AG04449 (cell line): ENCODE results near the gene ANKRD61.
"Not testable (repeated sequence)": the region's sequence is repeated elsewhere in the genome, so short reads cannot be mapped to it uniquely, and the experiment has no call there.

Source experiments
- CTCF ChIA-PET: fragments of 350-600 bp; formaldehyde crosslinking; extraction: SDS; loops from one replicate; lab custom pipeline; 2021; ENCODE audit warnings: antibody characterized with exemption; lab: Yijun Ruan, JAX
- POLR2A ChIA-PET: fragments of 400-600, 350-600 bp; formaldehyde crosslinking; extraction: SDS; loops from one replicate; lab custom pipeline; 2020; ENCODE audit warnings: antibody characterized with exemption, inconsistent platforms; lab: Yijun Ruan, JAX
- DNase-seq: peaks from one replicate; pipeline ENCODE4 v3.0.0-alpha.2; 2010; ENCODE audit warnings: low read depth, low spot score
- H3K4me3 ChIP-seq: 2 replicates; pipeline ENCODE4 v1.5.1; 2011; ENCODE audit warnings: low read depth, mild to moderate bottlenecking, control low read depth, low read length
- TF ChIP-seq, protein P1 (sequence below): IDR thresholded peaks from one replicate; pipeline ENCODE4 v1.5.1; 2011; ENCODE audit warnings: mild to moderate bottlenecking, moderate library complexity, low read length, control low read depth, inconsistent platforms; ENCODE audit not compliant: insufficient read depth; ENCODE audit errors: missing control alignments

Gene ANKRD61

DNA sequence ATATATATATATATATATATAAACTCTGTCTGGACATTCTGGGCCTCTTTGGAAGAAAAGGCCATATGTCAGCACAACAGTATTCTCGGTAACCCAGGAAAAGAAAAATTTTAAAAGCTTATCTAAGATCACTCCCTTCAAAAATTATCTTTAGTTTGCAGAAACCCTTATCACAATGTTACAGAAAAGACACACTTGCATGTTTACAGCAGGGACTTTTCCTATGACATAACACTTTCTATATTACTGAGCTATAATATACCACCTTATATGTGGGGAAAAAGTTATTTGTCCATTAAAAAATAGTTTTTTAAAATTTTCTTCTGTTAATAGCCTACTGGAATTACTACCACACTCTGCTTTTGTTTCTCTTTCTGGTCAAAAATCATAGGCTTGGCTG, 25.4 kb downstream of the ANKRD61 start:
- ChIA-PET CTCF (interaction anchor here (1.2 to 1.7 kb wide), 3 partner anchors 59 to 293 kb away, joined by 3 to 5 read pairs (median 4); no protein-coding TSS in a partner anchor), POLR2A (no interaction called here)
- DNase-seq, result no peak
- TF ChIP-seq, protein P1, sequence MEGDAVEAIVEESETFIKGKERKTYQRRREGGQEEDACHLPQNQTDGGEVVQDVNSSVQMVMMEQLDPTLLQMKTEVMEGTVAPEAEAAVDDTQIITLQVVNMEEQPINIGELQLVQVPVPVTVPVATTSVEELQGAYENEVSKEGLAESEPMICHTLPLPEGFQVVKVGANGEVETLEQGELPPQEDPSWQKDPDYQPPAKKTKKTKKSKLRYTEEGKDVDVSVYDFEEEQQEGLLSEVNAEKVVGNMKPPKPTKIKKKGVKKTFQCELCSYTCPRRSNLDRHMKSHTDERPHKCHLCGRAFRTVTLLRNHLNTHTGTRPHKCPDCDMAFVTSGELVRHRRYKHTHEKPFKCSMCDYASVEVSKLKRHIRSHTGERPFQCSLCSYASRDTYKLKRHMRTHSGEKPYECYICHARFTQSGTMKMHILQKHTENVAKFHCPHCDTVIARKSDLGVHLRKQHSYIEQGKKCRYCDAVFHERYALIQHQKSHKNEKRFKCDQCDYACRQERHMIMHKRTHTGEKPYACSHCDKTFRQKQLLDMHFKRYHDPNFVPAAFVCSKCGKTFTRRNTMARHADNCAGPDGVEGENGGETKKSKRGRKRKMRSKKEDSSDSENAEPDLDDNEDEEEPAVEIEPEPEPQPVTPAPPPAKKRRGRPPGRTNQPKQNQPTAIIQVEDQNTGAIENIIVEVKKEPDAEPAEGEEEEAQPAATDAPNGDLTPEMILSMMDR, result no peak
- H3K4me3 ChIP-seq, result peak overlapping the region; percentile 6; the same call in 1 of the 2 replicates

DNA sequence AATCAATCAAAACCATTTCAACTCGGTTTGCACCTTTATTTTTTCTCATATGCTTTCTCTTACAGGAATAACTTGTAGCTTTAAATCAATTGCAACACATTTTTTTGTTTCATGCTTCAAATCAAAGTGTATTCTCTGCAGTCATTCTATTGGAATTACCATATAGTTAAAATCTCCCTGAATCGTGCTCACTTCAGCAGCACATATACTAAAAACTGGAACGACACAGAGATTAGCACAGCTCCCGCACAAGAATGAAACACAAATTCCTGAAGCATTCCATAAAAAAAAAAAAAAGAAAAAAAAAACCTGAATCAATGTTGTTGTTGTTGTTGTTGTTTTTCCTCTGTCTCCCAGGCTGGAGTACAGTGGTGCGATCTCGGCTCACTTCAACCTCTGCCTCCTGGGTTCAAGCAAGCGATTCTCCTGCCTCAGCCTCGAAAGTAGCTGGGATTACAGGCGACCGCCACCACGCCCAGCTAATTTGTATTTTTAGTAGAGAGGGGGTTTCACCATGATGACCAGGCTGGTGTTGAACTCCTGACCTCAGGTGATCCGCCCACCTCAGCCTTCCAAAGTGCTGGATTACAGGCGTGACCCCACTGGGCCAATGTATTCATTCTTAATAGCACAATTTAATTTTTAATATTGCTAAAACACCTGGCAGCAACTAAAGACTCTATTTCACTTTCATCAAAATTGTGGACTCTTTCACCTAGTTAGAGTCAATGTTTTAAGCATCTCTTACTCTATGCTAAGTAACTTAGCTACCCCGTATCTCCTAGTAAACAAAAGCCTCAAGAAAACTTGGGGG, 26.3 kb downstream of the ANKRD61 start:
- DNase-seq, result no peak
- ChIA-PET CTCF (interaction anchor here (1.2 to 1.7 kb wide), 3 partner anchors 60 to 292 kb away, joined by 3 to 5 read pairs (median 4); no protein-coding TSS in a partner anchor), POLR2A (interaction anchor here (0.7 to 0.8 kb wide), 2 partner anchors 39 to 49 kb away, joined by 3 to 9 read pairs; no protein-coding TSS in a partner anchor)
- H3K4me3 ChIP-seq, result peak overlapping the region; percentile 86
- TF ChIP-seq, protein P1, result no peak

DNA sequence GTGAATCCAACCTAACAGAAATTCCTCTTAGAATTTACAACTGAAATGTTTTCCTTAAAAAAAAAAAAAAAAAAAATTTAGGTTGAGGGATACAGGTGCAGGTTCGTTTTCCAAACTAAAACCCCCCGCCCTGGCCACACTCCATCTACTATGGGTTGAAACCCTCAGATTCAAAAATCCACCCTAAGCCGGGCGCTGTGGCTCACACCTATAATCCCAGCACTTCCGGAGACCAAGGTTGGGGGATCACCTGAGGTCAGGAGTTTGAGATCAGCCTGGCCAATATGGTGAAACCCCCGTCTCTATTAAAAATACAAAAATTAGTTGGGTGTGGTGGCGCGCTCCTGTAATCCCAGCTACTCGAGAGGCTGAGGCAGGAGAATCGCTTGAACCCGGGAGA, 28.8 kb downstream of the ANKRD61 start:
- H3K4me3 ChIP-seq, CTCF ChIA-PET, POLR2A ChIA-PET, DNase-seq: not testable (repeated sequence)

DNA sequence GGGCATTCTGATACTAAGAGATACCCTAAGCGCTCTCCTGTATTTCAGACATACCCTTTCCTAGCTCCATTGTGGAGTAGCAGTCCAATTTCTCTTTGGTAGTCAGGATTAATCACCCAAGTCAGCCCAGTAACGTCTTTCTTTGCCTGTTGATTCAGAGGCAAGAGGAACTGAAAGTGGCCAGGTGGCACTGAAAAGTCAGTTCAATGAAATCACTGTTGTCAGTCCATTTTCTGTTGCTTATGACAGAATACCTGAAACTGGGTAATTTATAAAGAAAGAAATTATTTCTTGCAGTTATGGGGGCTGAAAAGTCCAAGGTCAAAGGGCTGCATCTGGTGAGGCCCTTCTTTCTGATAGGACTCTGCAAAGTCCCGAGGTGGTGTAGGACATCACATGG, 40.2 kb downstream of the ANKRD61 start:
- H3K4me3 ChIP-seq, result no peak overlapping the region
- no peak for DNase-seq
- TF ChIP-seq, protein P1, result no peak
- ChIA-PET CTCF (no interaction called here), POLR2A (no interaction called here)

DNA sequence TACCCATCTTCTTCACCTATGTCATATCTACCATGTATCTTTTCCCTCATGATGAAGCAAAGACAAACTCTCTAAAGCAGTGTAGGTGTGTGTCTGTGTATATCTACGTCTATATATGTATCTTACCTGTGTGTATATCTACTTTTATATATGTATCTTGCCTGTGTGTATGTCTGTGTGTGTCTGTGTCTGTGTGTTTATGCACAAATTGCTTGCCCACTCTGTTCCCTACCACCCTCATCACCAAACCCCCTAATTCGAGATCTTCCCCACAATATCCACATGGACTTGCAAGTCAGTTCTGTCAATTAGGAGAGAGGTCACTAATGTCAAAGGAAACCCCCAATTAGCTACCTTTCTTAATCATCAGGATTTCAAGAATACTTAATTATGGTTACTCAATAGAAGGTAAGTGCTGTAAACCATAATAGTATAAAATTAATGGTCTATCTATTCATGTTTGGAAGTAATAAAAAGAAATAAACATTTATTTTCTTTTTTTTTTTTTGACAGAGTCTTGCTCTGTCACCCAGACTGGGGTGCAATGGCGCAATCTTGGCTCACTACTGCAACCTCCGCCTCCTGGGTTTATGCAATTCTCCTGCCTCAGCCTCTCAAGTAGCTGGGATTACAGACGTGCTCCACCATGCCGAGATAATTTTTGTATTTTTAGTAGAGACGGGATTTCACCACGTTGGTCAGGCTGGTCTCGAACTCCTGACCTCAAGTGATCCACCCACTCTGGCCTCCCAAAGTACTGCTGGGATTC, 43.6 kb downstream of the ANKRD61 start:
- no peak for DNase-seq
- ChIA-PET POLR2A (no interaction called here), CTCF (no interaction called here)
- TF ChIP-seq, protein P1, result no peak
- no peak overlapping the region for H3K4me3 ChIP-seq

DNA sequence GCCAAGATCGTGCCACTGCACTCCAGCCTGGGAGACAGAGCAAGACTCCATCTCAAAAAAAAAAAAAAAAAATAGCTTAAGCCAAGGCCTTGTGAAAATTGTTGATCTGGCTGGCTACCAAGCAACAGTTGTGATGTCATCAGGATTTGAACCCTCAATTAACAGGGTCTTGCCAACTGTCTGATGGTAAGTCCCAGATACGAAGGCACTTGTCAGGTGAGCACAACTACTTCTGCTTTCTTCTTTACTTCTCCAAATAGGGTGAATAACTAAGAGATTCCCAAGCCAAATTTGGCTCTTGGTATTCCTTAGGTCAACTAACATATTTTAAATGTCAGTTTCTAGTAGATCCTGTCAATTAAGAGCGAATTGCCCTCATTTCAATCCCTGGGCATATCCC, 47.4 kb downstream of the ANKRD61 start:
- no peak for DNase-seq
- ChIA-PET POLR2A (no interaction called here), CTCF (no interaction called here)
- no peak overlapping the region for H3K4me3 ChIP-seq
- TF ChIP-seq, protein P1, result no peak

DNA sequence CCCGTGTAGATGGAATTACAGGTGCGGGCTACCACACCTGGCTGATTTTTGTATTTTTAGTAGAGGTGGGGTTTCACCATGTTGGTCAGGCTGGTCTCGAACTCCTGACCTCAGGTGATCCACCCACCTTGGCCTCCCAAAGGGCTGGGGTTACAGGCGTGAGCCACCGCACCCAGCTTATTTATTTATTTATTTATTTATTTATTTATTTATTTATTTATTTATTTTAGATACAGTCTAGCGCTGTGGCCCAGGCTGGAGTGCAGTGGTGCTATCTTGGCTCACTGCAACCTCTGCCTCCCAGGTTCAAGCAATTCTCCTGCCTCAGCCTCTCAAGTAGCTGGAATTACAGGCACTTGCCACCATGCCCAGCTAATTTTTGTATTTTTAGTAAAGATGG, 51.9 kb downstream of the ANKRD61 start:
- CTCF ChIA-PET, result interaction anchor here (0.9 kb wide), 1 partner anchor 290 kb away, joined by 3 read pairs; no protein-coding TSS in a partner anchor
- DNase-seq, H3K4me3 ChIP-seq, POLR2A ChIA-PET: not testable (repeated sequence)
